Lower leg skin (tissue), 4 donors: ENCODE measurements around the gene CTSE. TPM values are rescaled to one million over a fixed set of nuclear protein-coding genes. Genes with fewer than 3 reads are reported as not detected.

Experiments used
- DNase-seq, 2 donors: peaks; one replicate each; pipeline ENCODE4 v3.0.0-alpha.2; 2019; ENCODE audit warnings: low spot score in 2 of 2
- H3K4me3 ChIP-seq: fragments of 200-600 bp; sonication (generic); 2 replicates; pipeline ENCODE4 v1.5.1; 2017; ENCODE audit warnings: mild to moderate bottlenecking, low read depth; ENCODE audit not compliant: poor library complexity, severe bottlenecking
- POLR2A ChIP-seq, 2 donors: fragments of 450-650 bp; IDR thresholded peaks; one replicate each; pipeline ENCODE4 v1.6.1; 2016 to 2017; ENCODE audit warnings: antibody characterized with exemption in 2 of 2, mild to moderate bottlenecking in 1 of 2, moderate library complexity in 1 of 2
- WGBS, 2 donors: methylation state at CpG; one replicate each; pipeline ENCODE4 v1.1.5; 2018; 5-methylcytosine and 5-hydroxymethylcytosine counted together
- intact Hi-C: fragments of 100-400 bp; cut with DNase I; formaldehyde crosslinking; loops from one replicate; pipeline ENCODE4 v1.15.0; 2023; ENCODE audit warnings: low total_unique reads
- total RNA-seq, 4 donors: library from RNA; depleted of rRNA; stranded (reverse); fragments of >200 nt; gene quantifications; one replicate each; pipeline ENCODE4 v1.1.0, GENCODE V29; 2016
- TF ChIP-seq, protein P1 (sequence below), 3 donors: fragments of 450-650 bp; IDR thresholded peaks; one replicate each; pipeline ENCODE4 v1.5.1; 2016; ENCODE audit warnings: antibody characterized with exemption in 3 of 3, mild to moderate bottlenecking in 3 of 3, moderate library complexity in 2 of 3

CTSE gene
- total RNA-seq, 4 donors from 2014 or later = not detected

DNA sequence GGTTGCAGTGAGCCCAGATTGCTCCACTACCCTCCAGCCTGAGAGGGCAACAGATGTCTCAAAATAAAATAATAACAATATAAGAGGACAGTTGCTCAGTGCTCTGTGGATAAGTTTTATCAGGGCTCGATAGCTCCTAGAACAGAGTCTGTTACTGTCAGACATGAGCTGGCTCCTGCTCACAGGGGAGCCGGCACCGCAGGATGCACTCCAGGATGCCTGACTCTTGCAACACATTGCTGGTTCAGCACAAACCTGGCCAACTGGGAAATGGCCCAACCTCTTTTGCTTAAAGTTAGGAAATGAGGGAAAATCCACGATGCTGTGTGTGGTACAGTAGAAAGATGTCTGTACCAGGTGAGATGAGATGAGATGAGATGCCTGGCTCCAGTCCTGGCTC lies 5.8 kb upstream of the CTSE start:
- peak in 1 of 2 donors; percentile 64 for DNase-seq
- intact Hi-C loops = no loop called here
- 10 to 18% methylated on average over 4 of the region's 4 CpGs for WGBS, 2 donors
- no peak overlapping the region for H3K4me3 ChIP-seq
- TF ChIP-seq POLR2A (IDR thresholded peaks at IDR 0.05) = no peak
- TF ChIP-seq, protein P1, sequence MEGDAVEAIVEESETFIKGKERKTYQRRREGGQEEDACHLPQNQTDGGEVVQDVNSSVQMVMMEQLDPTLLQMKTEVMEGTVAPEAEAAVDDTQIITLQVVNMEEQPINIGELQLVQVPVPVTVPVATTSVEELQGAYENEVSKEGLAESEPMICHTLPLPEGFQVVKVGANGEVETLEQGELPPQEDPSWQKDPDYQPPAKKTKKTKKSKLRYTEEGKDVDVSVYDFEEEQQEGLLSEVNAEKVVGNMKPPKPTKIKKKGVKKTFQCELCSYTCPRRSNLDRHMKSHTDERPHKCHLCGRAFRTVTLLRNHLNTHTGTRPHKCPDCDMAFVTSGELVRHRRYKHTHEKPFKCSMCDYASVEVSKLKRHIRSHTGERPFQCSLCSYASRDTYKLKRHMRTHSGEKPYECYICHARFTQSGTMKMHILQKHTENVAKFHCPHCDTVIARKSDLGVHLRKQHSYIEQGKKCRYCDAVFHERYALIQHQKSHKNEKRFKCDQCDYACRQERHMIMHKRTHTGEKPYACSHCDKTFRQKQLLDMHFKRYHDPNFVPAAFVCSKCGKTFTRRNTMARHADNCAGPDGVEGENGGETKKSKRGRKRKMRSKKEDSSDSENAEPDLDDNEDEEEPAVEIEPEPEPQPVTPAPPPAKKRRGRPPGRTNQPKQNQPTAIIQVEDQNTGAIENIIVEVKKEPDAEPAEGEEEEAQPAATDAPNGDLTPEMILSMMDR (IDR thresholded peaks at IDR 0.05) = no peak

GRCh38 chr1:206025283-206025820 lies 1.7 kb upstream of the CTSE start:
- intact Hi-C loops = no loop called here
- H3K4me3 ChIP-seq = no peak overlapping the region
- no peak for TF ChIP-seq POLR2A (IDR thresholded peaks at IDR 0.05)
- TF ChIP-seq, protein P1 (IDR thresholded peaks at IDR 0.05) = no peak
- 54 to 56% methylated on average over 3 of the region's 3 CpGs for WGBS, 2 donors
- DNase-seq = no peak

DNA sequence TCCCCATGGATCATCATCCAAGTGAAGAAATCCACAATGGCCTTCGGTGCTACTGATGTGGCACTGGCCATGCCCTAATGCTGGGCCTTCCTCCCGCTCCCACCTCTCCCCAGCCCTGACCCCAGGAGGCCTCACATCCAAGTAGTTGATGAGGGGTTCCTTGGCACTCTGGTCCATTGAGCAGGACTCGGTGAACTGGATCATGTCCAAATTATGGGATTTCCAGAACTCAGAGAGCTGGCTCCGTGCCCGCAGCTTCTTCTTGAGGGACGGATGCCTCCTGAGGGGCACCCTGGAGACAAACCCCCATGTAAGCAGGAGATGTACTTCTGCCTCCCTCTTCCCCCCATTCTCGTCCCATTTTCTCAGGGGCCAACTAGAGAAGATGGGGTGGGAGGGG lies 929 bp downstream of the CTSE start:
- WGBS, 2 donors = 86 to 89% methylated on average over 7 of the region's 7 CpGs
- no peak overlapping the region for H3K4me3 ChIP-seq
- peak in 1 of 2 donors; percentile 60 for DNase-seq
- intact Hi-C loops = no loop called here
- no peak for TF ChIP-seq POLR2A (IDR thresholded peaks at IDR 0.05)
- TF ChIP-seq, protein P1 (IDR thresholded peaks at IDR 0.05) = no peak

DNA sequence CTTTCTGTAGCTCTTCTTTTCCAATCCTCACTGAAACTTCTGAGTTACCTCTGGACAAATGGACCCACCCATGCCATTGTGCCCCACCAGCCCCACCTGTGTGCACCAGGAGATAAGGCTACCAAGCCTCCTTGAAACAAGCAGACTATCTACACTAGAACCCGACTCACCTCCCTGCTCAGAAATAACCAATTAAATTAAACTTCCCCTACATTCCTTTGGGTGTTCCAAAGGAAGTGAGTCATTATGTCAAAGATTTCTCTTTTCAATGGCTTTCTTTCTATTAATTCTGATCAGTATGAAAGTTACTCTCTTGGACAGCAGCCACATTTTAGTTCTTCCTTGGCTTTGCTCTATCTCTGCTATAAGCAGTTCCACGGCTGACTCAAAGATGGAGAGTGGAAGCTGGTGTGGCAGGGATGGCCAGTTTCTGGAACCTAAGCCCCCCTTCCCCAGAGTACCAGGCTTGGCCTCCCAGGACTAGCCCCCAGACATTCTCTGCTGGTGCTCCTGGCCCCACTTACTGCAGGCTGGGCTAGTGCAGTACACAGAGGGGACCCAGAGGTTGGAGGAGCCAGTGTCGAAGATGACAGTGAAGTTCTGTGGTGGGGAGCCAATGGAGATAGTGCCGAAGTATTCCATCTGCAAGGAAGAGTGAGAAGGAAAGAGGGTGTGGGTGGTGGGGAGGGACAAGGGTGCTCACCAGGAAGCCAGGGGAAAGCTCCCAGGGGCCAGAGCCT lies 1.9 kb downstream of the CTSE start:
- no peak overlapping the region for H3K4me3 ChIP-seq
- TF ChIP-seq, protein P1 (IDR thresholded peaks at IDR 0.05) = no peak
- no peak for TF ChIP-seq POLR2A (IDR thresholded peaks at IDR 0.05)
- intact Hi-C loops = no loop called here

GRCh38 chr1:206021008-206021625 lies 2.6 kb downstream of the CTSE start:
- DNase-seq = peak in 1 of 2 donors; percentile 73
- no peak for TF ChIP-seq POLR2A (IDR thresholded peaks at IDR 0.05)
- TF ChIP-seq, protein P1 (IDR thresholded peaks at IDR 0.05) = no peak
- WGBS, 2 donors = 89 to 93% methylated on average over 9 of the region's 9 CpGs
- intact Hi-C loops = no loop called here
- no peak overlapping the region for H3K4me3 ChIP-seq

More for the DNA sequence above, 1.9 kb downstream of the CTSE start:
- peak in 1 of 2 donors; percentile 68 for DNase-seq
- WGBS, 2 donors = 61 to 63% methylated on average over 4 of the region's 4 CpGs
